Gastrocnemius medialis (tissue), 4 donors: ENCODE measurements around the gene STC2. TPM values are rescaled to one million over a fixed set of nuclear protein-coding genes. Genes with fewer than 3 reads are reported as not detected.

ENCODE experiments used
- ATAC-seq, 2 donors: fragments of 150-250 bp; one replicate each; pipeline ENCODE4 v1.9.1; 2016
- DNase-seq, 2 donors: peaks; one replicate each; pipeline ENCODE4 v3.0.0-alpha.2; 2019
- H3K27ac ChIP-seq, 4 donors: fragments of 200-600 bp; sonication (generic); 1 replicate in 1 of 4; 2 replicates in 3 of 4; pipeline ENCODE4 v1.5.1; 2016 to 2018; ENCODE audit warnings: mild to moderate bottlenecking in 2 of 4, moderate library complexity in 1 of 4
- H3K27me3 ChIP-seq, 3 donors: fragments of 200-600 bp; sonication (generic) in 2 of 3; 1 replicate in 1 of 3; 2 replicates in 2 of 3; pipeline versions ENCODE4 v1.5.1 to v1.6.0; 2016 to 2019; ENCODE audit warnings: mild to moderate bottlenecking in 1 of 3, moderate library complexity in 1 of 3
- H3K36me3 ChIP-seq, 2 donors: fragments of 200-600 bp; sonication (generic) in 1 of 2; one replicate each; pipeline ENCODE4 v1.5.1; 2017 to 2018
- H3K4me1 ChIP-seq, 2 donors: fragments of 200-600 bp; sonication (generic) in 1 of 2; one replicate each; pipeline ENCODE4 v1.5.1; 2016 to 2017; ENCODE audit warnings: mild to moderate bottlenecking in 2 of 2
- H3K4me3 ChIP-seq, 4 donors: fragments of 200-600 bp; sonication (generic) in 3 of 4; 1 replicate in 1 of 4; 2 replicates in 3 of 4; pipeline ENCODE4 v1.5.1; 2016 to 2019; ENCODE audit warnings: mild to moderate bottlenecking in 2 of 4
- H3K9me3 ChIP-seq, 3 donors: fragments of 200-600 bp; sonication (generic) in 2 of 3; 1 replicate in 1 of 3; 2 replicates in 2 of 3; pipeline ENCODE4 v1.5.1; 2016 to 2019
- POLR2A ChIP-seq, 2 donors: fragments of 450-650 bp; IDR thresholded peaks; one replicate each; pipeline ENCODE4 v1.6.1; 2017; ENCODE audit warnings: antibody characterized with exemption in 2 of 2, mild to moderate bottlenecking in 2 of 2, moderate library complexity in 2 of 2
- in situ Hi-C, 4 donors: fragments of 200-750 bp; cut with MboI; loops; one replicate each; pipeline versions ENCODE4 v1.15.0 to v1.8.0; 2017; ENCODE audit warnings: low sequenced_read_pairs in 4 of 4
- intact Hi-C: fragments of 100-400 bp; cut with DNase I; formaldehyde crosslinking; loops from one replicate; pipeline ENCODE4 v1.15.1; 2023; ENCODE audit warnings: low total_unique reads
- total RNA-seq, 4 donors: library from RNA; depleted of rRNA; stranded (reverse); fragments of >200 nt; gene quantifications; one replicate each; pipeline versions ENCODE4 v1.1.0 to v1.2.3, GENCODE V29; 2016
- TF ChIP-seq, protein P1 (sequence below), 5 experiments: fragments of 450-650 bp in 3 of 5; fragments of 200-600 bp in 2 of 5; sonication (generic) in 2 of 5; IDR thresholded peaks in 4 of 5; conservative IDR thresholded peaks in 1 of 5; 1 replicate in 4 of 5; 2 replicates in 1 of 5; pipeline ENCODE4 v1.5.1; 2016 to 2019; ENCODE audit warnings: antibody characterized with exemption in 5 of 5, mild to moderate bottlenecking in 3 of 5, moderate library complexity in 3 of 5

The STC2 gene
- total RNA-seq, 4 donors from 2014 or later = 0.39 to 12.7 (median 4.0) TPM

DNA sequence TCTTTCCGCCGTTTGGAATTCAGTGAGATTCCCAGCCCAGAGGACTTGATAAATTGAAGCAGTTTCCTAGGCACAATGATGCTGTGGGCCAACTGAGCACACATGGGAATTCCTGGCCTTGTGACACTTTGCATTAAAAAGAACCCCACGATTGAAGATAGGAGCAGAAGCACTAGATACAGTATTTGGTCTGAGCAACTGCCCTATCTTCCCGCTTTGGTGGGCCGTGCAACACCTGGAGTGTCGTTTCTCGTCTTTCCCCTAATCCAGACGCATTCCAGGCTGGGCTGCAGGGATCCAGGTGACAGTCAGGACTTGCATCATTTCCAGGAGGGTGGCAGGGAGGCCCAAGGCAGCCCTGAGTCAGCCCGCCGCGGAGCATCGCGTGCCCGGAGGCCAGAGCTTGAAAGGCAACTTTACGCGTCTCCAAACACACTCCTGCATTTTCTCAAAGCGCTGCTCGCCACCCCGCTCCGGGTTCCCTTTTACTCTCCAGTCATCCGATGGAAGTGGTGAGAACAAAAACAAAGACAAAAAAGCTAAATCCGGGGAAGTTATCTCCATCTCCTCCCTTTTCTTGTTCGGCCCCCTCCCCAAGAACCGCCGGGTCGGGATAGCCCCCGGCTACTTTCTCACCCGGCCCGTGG lies 753 bp upstream of the STC2 start:
- intact Hi-C loops = loop anchor here (10.0 kb wide), 2 partner anchors 184 to 646 kb away; partner anchors contain the start of gene BNIP1
- Histone ChIP-seq H3K4me3 (peak overlapping the region; percentile 47 to 66 (median 62)), H3K4me1 (peaks cover 8 to 28% of the 10 kb centered on the region in 2 donors), H3K27ac (peak overlapping the region; percentile 68 to 83 (median 78)), H3K36me3 (no peaks in the 10 kb centered on the region), H3K9me3 (no peaks in the 10 kb centered on the region), H3K27me3 (peaks cover 0 to 3% (median 0%) of the 10 kb centered on the region in 3 donors)
- peak; percentile 31 to 39 for ATAC-seq
- in situ Hi-C loops = no loop called here
- DNase-seq = peak; percentile 27 to 51
- TF ChIP-seq POLR2A (IDR thresholded peaks at IDR 0.05) = peak in 1 of 2 donors; percentile 14
- TF ChIP-seq, protein P1, sequence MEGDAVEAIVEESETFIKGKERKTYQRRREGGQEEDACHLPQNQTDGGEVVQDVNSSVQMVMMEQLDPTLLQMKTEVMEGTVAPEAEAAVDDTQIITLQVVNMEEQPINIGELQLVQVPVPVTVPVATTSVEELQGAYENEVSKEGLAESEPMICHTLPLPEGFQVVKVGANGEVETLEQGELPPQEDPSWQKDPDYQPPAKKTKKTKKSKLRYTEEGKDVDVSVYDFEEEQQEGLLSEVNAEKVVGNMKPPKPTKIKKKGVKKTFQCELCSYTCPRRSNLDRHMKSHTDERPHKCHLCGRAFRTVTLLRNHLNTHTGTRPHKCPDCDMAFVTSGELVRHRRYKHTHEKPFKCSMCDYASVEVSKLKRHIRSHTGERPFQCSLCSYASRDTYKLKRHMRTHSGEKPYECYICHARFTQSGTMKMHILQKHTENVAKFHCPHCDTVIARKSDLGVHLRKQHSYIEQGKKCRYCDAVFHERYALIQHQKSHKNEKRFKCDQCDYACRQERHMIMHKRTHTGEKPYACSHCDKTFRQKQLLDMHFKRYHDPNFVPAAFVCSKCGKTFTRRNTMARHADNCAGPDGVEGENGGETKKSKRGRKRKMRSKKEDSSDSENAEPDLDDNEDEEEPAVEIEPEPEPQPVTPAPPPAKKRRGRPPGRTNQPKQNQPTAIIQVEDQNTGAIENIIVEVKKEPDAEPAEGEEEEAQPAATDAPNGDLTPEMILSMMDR (IDR thresholded peaks at IDR 0.05 in 4 of 5, conservative IDR thresholded peaks at IDR 0.05 in 1 of 5) = no peak

DNA sequence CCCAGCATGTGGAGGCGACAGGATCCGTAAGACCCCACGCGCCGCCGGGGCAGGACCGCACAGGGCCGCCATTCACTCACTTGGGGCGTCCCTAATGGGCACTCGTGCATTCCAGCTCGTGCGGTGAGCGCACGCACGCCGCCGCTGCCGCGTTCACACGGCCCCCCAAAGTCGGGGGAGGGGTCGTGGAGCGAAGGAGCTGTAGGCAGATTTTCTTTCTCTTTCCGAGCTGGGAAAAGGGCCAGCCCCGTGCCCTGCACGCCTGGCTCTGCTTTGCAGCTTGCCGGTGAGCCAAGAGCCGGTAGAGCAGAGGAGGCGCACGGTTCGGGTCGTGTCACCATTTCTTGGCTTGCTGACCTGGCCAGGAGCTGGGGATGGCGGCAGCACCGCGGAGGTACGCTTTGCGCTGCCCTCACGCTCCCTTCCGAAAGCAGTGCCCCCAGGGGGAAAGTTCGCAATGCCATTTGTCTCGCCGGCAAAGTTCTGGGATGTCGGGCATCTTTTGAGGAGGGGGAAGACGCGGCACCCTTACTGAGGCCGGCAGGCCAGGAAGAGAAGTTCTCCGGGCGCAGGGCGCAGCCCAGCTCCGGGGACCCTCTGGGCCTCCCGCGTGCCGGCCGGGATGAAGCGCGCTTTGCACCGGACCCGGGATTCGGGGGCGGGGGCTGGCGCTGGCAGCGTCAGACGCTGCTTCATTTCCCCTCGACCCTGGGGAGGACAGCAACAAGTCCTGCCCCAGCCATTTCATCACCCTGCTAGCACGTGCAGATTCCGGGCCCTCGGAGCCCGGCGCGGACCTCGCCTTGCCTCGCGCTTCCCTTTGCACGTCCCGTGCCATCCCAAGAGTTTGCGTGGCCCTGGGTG lies 898 bp downstream of the STC2 start:
- DNase-seq (peak in 1 of 2 donors; percentile 37), ATAC-seq (peak; percentile 22 to 37)
- no peaks in the 10 kb centered on the region for H3K9me3 ChIP-seq
- peak overlapping the region; percentile 47 to 66 (median 62) for H3K4me3 ChIP-seq
- H3K36me3 ChIP-seq = peaks cover 0 to 8% of the 10 kb centered on the region in 2 donors
- H3K4me1 ChIP-seq = peaks cover 8 to 28% of the 10 kb centered on the region in 2 donors
- H3K27ac ChIP-seq = peak overlapping the region; percentile 68 to 83 (median 78)
- TF ChIP-seq, protein P1 (IDR thresholded peaks at IDR 0.05 in 4 of 5, conservative IDR thresholded peaks at IDR 0.05 in 1 of 5) = no peak
- TF ChIP-seq POLR2A (IDR thresholded peaks at IDR 0.05) = no peak
- H3K27me3 ChIP-seq = peaks cover 0 to 3% (median 0%) of the 10 kb centered on the region in 3 donors
- in situ Hi-C loops = no loop called here
- intact Hi-C loops = loop anchor here (1.0 to 10.0 kb wide), 4 partner anchors 125 to 647 kb away; partner anchors contain the start of gene BNIP1

DNA sequence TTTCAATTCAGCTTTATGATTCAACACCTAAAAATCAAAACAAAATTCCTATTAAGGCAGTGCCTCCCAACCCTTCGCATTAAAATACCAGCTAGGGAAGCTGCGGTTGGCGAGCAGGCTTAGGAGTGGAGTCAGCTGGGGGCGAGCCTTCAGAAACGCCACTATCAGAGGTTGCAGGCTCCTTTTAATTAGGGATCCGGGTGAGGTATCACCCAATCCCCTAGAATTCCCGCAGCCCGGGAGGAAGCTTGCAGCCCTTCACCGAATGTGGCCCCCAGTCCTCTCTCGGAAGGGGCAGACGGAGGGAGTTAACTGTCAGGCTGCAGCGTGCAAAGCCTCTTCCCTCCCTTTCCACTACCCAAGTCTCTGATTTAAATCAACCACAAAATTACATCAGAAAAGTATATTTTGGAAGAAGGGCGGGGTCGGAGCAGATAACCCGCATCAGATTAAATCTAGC lies 1.7 kb downstream of the STC2 start:
- Histone ChIP-seq H3K9me3 (no peaks in the 10 kb centered on the region), H3K4me1 (peaks cover 8 to 28% of the 10 kb centered on the region in 2 donors), H3K27me3 (peaks cover 0 to 3% (median 0%) of the 10 kb centered on the region in 3 donors), H3K4me3 (peak overlapping the region in 2 of 4 donors; percentile 64 to 66), H3K36me3 (peaks cover 0 to 8% of the 10 kb centered on the region in 2 donors), H3K27ac (no peak overlapping the region)
- in situ Hi-C loops = no loop called here
- TF ChIP-seq, protein P1 (IDR thresholded peaks at IDR 0.05 in 4 of 5, conservative IDR thresholded peaks at IDR 0.05 in 1 of 5) = no peak
- no peak for TF ChIP-seq POLR2A (IDR thresholded peaks at IDR 0.05)
- no peak for ATAC-seq
- intact Hi-C loops = loop anchor here (2.0 to 10.0 kb wide), 3 partner anchors 176 to 648 kb away; partner anchors contain the start of gene BNIP1
- no peak for DNase-seq

DNA sequence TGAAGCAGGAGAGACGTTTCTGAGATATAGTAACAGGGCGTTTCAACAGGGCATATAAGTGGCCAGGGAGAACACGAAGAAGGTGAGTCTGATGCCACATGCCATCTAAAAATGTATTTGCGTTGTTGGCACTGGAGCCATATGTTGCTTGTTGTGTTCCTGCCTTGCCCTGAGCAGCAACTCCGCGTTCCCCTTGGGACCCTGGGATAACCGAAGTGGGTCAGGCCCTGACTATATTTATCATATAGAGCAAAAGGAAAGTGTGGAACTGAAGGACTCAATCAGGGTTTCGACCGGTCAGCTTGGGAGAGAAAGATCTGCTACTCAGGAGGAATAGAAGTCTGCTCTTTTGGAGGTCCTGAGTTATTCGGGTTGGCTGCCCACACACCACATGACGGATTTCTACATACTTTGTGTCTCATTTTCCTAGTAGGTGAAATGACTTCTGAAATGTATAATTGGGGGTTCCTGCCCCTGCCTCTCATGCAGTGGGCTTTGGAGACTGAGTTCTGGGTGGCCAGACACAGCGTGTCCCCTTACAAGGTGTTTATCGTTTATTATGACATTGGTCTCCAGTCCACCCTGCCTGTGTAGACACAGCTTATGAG lies 3.0 kb downstream of the STC2 start:
- H3K4me3 ChIP-seq = no peak overlapping the region
- H3K27me3 ChIP-seq = peaks cover 0 to 3% (median 0%) of the 10 kb centered on the region in 3 donors

More for the DNA sequence above, 3.0 kb downstream of the STC2 start:
- Histone ChIP-seq H3K4me1 (peaks cover 8 to 28% of the 10 kb centered on the region in 2 donors), H3K36me3 (peaks cover 0 to 8% of the 10 kb centered on the region in 2 donors), H3K27ac (no peak overlapping the region), H3K9me3 (no peaks in the 10 kb centered on the region)
- ATAC-seq (no peak), DNase-seq (no peak)
- in situ Hi-C loops = no loop called here
- TF ChIP-seq, protein P1 (IDR thresholded peaks at IDR 0.05 in 4 of 5, conservative IDR thresholded peaks at IDR 0.05 in 1 of 5) = no peak
- TF ChIP-seq POLR2A (IDR thresholded peaks at IDR 0.05) = no peak
- intact Hi-C loops = loop anchor here (10.0 kb wide), 2 partner anchors 180 to 650 kb away; partner anchors contain the start of gene BNIP1
